Activated CD4-positive, alpha-beta T cell treated with anti-CD3 and anti-CD28 coated beads, Interleukin-2, amount 10 ng/mL, durations not matched to agents 24 days and 14 days (primary cell): ENCODE measurements around the gene LIN37. TPM values are rescaled to one million over a fixed set of nuclear protein-coding genes. Genes with fewer than 3 reads are reported as not detected.
"Not testable (repeated sequence)": the region's sequence is repeated elsewhere in the genome, so short reads cannot be mapped to it uniquely, and the experiment has no call there.

Source experiments
- DNase-seq: peaks from one replicate; pipeline ENCODE4 v3.0.0; 2022
- H3K27ac Mint-ChIP-seq: one replicate; pipeline ENCODE4 v1.8.0; 2022; ENCODE audit warnings: mild to moderate bottlenecking, mixed read lengths
- H3K27me3 Mint-ChIP-seq: one replicate; pipeline ENCODE4 v1.8.0; 2022; ENCODE audit warnings: mixed read lengths
- H3K36me3 Mint-ChIP-seq: one replicate; pipeline ENCODE4 v1.8.0; 2022; ENCODE audit warnings: low read depth, mild to moderate bottlenecking, mixed read lengths
- H3K4me1 Mint-ChIP-seq: one replicate; pipeline ENCODE4 v1.8.0; 2021; ENCODE audit warnings: mixed read lengths
- H3K4me3 Mint-ChIP-seq: one replicate; pipeline ENCODE4 v1.8.0; 2022; ENCODE audit warnings: mild to moderate bottlenecking, moderate library complexity, mixed read lengths
- H3K9me3 Mint-ChIP-seq: one replicate; pipeline ENCODE4 v1.8.0; 2021; ENCODE audit warnings: mixed read lengths
- intact Hi-C: fragments of 100-400 bp; cut with micrococcal nuclease; formaldehyde crosslinking; loops from one replicate; pipeline ENCODE4 v1.15.1; 2023
- total RNA-seq: library from RNA; stranded (reverse); gene quantifications from 2 replicates; pipeline ENCODE4 v1.2.3, GENCODE V29; 2022

Gene LIN37
- total RNA-seq, 1 donor from 2014 or later = 11.1 TPM

DNA sequence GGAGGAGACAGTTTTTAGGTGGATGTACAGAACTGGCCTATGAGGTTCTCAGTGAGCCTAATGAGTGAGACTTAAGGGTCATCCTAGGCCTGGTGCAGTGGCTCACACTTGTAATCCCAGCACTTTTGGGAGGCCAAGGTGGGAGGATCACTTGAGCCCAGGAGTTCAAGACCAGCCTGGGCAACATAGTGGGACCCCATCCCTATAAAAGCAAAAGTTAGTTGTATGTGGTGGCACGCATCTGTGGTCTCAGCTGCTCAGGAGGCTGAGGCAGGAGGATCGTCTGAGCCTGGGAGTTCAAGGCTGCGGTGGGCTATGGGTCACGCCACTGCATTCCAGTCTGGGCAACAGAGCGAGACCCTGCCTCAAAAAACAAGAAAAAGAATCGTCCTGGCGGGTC lies 24.2 kb upstream of the LIN37 start:
- H3K27ac Mint-ChIP-seq, H3K27me3 Mint-ChIP-seq: not testable (repeated sequence)
- H3K36me3 Mint-ChIP-seq = peaks cover 75% of the 10 kb centered on the region

DNA sequence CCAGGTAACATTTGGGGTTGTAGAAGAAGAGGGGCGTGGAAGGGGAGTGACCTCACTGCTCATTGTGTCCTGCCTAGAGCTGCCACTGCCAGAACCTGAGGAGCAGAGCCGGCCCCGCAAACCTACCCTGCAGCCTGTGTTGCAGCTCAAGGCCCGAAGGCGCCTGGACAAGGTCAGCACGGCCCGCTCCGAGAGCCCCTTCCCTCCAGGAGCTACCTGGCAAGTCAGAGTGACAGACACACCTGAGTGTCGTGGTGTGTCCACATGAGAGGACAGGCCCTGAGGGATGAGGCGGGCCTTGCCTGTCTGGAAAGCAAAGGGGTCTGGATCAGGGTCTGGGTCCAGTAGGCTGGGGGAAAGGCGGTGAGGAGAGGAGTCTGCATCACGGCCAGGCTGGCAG lies 23.8 kb upstream of the LIN37 start:
- DNase-seq = no peak
- H3K27ac Mint-ChIP-seq = no peak overlapping the region
- peaks cover 8% of the 10 kb centered on the region for H3K4me1 Mint-ChIP-seq
- intact Hi-C loops = no loop called here
- H3K27me3 Mint-ChIP-seq = no peaks in the 10 kb centered on the region
- peaks cover 76% of the 10 kb centered on the region for H3K36me3 Mint-ChIP-seq
- H3K4me3 Mint-ChIP-seq = no peak overlapping the region
- no peaks in the 10 kb centered on the region for H3K9me3 Mint-ChIP-seq

More for the DNA sequence above, 24.2 kb upstream of the LIN37 start:
- H3K4me1 Mint-ChIP-seq = peaks cover 13% of the 10 kb centered on the region
- H3K4me3 Mint-ChIP-seq, DNase-seq, H3K9me3 Mint-ChIP-seq, intact Hi-C loops: not testable (repeated sequence)

DNA sequence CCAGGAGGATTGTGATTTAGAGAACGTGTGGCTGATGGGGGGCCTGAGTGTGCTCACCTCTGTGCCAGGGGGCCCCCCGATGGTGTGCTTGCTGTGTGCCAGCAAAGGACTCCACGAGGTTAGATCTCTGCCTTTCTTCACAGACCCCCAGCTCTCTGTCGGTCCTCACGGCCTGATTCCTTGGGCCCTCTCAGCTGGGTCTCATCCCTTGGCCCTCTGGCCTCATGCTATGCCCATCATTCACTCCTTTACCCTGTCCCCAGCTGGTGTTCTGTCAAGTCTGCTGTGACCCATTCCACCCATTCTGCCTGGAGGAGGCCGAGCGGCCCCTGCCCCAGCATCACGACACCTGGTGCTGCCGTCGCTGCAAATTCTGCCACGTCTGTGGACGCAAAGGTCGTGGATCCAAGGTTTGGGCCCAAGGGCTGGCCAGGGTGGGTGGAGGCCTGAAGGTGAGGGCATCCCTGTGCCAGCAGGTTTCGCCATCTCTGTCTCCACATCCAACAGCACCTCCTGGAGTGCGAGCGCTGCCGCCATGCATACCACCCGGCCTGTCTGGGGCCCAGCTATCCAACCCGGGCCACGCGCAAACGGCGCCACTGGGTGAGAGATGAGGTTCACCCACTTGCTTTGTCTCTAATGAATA lies 23.0 kb upstream of the LIN37 start:
- H3K4me3 Mint-ChIP-seq = no peak overlapping the region
- no peaks in the 10 kb centered on the region for H3K27me3 Mint-ChIP-seq
- intact Hi-C loops = no loop called here
- peaks cover 5% of the 10 kb centered on the region for H3K4me1 Mint-ChIP-seq
- H3K27ac Mint-ChIP-seq = no peak overlapping the region
- no peak for DNase-seq
- H3K9me3 Mint-ChIP-seq = no peaks in the 10 kb centered on the region
- H3K36me3 Mint-ChIP-seq = peaks cover 79% of the 10 kb centered on the region

GRCh38 chr19:35727053-35727955 lies 21.1 kb upstream of the LIN37 start:
- H3K27ac Mint-ChIP-seq = no peak overlapping the region
- no peak overlapping the region for H3K4me3 Mint-ChIP-seq
- intact Hi-C loops = no loop called here

DNA sequence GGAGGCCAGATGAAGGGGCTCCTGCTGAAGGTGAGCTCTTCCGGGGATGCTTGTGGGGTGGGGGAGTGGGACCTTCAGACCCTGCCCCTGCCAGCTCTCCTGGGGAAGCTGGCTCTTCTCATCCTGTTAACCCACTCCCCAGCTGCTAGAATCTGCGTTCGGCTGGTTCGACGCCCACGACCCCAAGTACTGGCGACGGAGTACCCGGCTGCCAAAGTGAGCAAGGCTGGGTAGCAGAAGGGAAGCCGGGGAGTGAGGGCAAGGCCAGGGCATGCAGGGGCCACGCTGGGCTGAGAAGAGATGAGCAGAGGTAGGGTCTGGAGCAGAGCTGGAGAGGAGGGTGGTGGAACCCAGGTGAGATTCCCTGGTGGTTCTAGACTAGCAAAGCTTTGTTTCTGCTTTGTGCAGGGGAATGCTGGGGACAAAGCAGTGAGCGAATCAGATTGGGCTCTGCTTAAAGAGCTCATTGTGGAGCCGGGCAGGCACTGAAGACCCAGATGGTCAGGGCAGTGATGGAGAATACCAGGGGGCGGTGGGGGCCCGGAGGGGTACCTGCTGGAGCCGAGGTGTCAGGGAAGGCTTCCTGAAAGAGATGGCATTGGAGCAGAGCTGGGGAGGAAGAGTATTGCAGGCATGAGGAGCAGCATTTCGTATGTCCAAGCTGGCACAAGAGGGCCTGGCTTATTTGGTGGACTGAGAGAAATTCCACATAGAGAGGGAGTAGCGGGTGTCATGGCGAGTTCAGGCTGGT lies 20.2 kb upstream of the LIN37 start:
- H3K36me3 Mint-ChIP-seq = peaks cover 75% of the 10 kb centered on the region
- DNase-seq = no peak
- H3K27ac Mint-ChIP-seq = no peak overlapping the region
- H3K9me3 Mint-ChIP-seq = no peaks in the 10 kb centered on the region
- H3K4me1 Mint-ChIP-seq = peaks cover 3% of the 10 kb centered on the region
- H3K27me3 Mint-ChIP-seq = no peaks in the 10 kb centered on the region
- intact Hi-C loops = no loop called here
- no peak overlapping the region for H3K4me3 Mint-ChIP-seq

More at GRCh38 chr19:35727053-35727955, 21.1 kb upstream of the LIN37 start:
- Mint-ChIP-seq H3K36me3 (peaks cover 79% of the 10 kb centered on the region), H3K9me3 (no peaks in the 10 kb centered on the region), H3K4me1 (peaks cover 3% of the 10 kb centered on the region), H3K27me3 (no peaks in the 10 kb centered on the region)
- no peak for DNase-seq

DNA sequence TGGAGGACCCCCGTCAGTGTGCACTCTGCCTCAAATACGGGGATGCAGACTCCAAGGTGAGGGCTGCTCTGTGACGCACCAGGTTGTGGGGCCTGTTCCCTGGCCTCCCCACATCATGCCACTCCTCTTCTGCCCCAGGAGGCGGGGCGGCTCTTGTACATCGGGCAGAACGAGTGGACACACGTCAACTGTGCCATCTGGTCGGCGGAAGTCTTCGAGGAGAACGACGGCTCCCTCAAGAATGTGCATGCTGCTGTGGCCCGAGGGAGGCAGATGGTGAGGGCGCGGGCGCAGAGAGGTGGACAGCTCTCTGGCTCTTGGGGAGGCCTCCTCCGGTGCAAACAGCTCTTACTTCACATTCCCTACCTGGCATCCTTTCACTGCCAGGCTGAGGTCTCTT lies 19.4 kb upstream of the LIN37 start:
- Mint-ChIP-seq H3K27ac (no peak overlapping the region), H3K36me3 (peaks cover 74% of the 10 kb centered on the region)

DNA sequence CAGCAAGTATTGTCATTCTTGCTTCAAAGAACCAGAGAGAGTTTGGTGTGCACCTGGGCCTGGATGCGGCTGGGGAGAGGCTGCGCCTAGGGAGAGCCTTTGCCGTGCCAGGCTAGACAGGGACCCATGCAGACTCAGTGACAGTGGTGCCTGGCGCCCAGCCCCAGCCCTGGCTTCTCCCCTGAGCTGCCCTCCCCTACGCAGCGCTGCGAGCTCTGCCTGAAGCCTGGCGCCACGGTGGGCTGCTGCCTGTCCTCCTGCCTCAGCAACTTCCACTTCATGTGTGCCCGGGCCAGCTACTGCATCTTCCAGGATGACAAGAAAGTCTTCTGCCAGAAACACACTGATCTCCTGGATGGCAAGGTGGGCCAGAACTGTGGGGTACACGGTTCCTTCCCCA lies 18.6 kb upstream of the LIN37 start:
- Mint-ChIP-seq H3K27me3 (no peaks in the 10 kb centered on the region), H3K4me1 (peaks cover 11% of the 10 kb centered on the region), H3K36me3 (peaks cover 74% of the 10 kb centered on the region), H3K27ac (no peak overlapping the region), H3K4me3 (no peak overlapping the region), H3K9me3 (no peaks in the 10 kb centered on the region)
- no peak for DNase-seq
- intact Hi-C loops = no loop called here

More for the DNA sequence above, 19.4 kb upstream of the LIN37 start:
- Mint-ChIP-seq H3K4me1 (peaks cover 5% of the 10 kb centered on the region), H3K27me3 (no peaks in the 10 kb centered on the region), H3K9me3 (no peaks in the 10 kb centered on the region), H3K4me3 (no peak overlapping the region)
- no peak for DNase-seq
- intact Hi-C loops = no loop called here

DNA sequence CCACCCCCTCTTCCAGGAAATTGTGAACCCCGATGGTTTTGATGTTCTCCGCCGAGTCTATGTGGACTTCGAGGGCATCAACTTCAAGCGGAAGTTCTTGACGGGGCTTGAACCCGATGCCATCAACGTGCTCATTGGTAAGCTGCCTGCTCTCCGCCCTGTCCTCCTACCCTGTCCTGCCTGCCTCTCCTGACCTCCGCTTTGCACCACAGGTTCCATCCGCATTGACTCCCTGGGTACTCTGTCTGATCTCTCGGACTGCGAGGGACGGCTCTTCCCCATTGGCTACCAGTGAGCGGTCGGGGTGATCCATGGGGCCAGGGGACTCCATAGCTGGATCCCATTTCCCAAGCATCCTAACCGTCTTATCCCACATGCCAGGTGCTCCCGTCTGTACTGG lies 18.1 kb upstream of the LIN37 start:
- Mint-ChIP-seq H3K4me1 (peaks cover 12% of the 10 kb centered on the region), H3K27me3 (no peaks in the 10 kb centered on the region), H3K9me3 (no peaks in the 10 kb centered on the region), H3K27ac (no peak overlapping the region), H3K36me3 (peaks cover 73% of the 10 kb centered on the region), H3K4me3 (no peak overlapping the region)
- DNase-seq = no peak
- intact Hi-C loops = no loop called here

GRCh38 chr19:35731353-35731752 lies 17.0 kb upstream of the LIN37 start:
- intact Hi-C loops = no loop called here
- Mint-ChIP-seq H3K4me1 (peaks cover 17% of the 10 kb centered on the region), H3K27ac (no peak overlapping the region), H3K27me3 (no peaks in the 10 kb centered on the region), H3K4me3 (no peak overlapping the region), H3K36me3 (peaks cover 72% of the 10 kb centered on the region), H3K9me3 (no peaks in the 10 kb centered on the region)
- no peak for DNase-seq

DNA sequence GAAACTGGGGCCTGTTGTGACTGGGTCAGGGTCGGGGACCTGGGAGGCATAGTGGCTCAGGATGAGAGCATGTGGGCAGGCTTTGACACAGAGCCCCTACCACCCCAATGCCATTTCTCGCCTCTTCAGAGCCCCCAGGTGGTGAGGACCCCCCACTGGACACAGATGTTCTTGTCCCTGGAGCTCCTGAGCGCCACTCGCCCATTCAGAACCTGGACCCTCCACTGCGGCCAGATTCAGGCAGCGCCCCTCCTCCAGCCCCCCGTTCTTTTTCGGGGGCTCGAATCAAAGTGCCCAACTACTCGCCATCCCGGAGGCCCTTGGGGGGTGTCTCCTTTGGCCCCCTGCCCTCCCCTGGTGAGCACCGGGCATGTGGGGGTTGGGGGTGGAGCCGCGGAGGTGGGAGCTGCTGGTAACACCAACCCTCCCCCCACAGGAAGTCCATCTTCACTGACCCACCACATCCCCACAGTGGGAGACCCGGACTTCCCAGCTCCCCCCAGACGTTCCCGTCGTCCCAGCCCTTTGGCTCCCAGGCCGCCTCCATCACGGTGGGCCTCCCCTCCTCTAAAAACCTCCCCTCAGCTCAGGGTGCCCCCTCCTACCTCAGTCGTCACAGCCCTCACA lies 16.5 kb upstream of the LIN37 start:
- H3K9me3 Mint-ChIP-seq = no peaks in the 10 kb centered on the region
- no peak overlapping the region for H3K4me3 Mint-ChIP-seq
- DNase-seq = no peak
- no peaks in the 10 kb centered on the region for H3K27me3 Mint-ChIP-seq
- H3K4me1 Mint-ChIP-seq = peaks cover 20% of the 10 kb centered on the region
- intact Hi-C loops = no loop called here
- H3K27ac Mint-ChIP-seq = no peak overlapping the region
- H3K36me3 Mint-ChIP-seq = peaks cover 74% of the 10 kb centered on the region

DNA sequence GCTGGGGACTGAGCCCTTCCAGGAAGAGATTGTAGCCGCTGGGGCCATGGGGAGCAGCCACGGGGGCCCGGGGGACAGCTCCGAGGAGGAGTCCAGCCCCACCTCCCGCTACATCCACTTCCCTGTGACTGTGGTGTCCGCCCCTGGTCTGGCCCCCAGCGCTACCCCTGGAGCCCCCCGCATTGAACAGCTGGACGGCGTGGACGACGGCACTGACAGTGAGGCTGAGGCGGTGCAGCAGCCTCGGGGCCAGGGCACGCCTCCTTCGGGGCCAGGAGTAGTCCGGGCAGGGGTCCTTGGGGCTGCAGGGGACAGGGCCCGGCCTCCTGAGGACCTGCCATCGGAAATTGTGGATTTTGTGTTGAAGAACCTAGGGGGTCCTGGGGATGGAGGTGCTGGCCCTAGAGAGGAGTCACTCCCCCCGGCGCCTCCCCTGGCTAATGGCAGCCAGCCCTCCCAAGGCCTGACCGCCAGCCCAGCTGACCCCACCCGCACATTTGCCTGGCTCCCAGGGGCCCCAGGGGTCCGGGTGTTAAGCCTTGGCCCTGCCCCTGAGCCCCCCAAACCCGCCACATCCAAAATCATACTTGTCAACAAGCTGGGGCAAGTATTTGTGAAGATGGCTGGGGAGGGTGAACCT lies 15.7 kb upstream of the LIN37 start:
- no peak overlapping the region for H3K4me3 Mint-ChIP-seq
- H3K36me3 Mint-ChIP-seq = peaks cover 76% of the 10 kb centered on the region
- peaks cover 24% of the 10 kb centered on the region for H3K4me1 Mint-ChIP-seq
- intact Hi-C loops = no loop called here
- no peak overlapping the region for H3K27ac Mint-ChIP-seq
- H3K9me3 Mint-ChIP-seq = no peaks in the 10 kb centered on the region
- DNase-seq = no peak
- no peaks in the 10 kb centered on the region for H3K27me3 Mint-ChIP-seq

DNA sequence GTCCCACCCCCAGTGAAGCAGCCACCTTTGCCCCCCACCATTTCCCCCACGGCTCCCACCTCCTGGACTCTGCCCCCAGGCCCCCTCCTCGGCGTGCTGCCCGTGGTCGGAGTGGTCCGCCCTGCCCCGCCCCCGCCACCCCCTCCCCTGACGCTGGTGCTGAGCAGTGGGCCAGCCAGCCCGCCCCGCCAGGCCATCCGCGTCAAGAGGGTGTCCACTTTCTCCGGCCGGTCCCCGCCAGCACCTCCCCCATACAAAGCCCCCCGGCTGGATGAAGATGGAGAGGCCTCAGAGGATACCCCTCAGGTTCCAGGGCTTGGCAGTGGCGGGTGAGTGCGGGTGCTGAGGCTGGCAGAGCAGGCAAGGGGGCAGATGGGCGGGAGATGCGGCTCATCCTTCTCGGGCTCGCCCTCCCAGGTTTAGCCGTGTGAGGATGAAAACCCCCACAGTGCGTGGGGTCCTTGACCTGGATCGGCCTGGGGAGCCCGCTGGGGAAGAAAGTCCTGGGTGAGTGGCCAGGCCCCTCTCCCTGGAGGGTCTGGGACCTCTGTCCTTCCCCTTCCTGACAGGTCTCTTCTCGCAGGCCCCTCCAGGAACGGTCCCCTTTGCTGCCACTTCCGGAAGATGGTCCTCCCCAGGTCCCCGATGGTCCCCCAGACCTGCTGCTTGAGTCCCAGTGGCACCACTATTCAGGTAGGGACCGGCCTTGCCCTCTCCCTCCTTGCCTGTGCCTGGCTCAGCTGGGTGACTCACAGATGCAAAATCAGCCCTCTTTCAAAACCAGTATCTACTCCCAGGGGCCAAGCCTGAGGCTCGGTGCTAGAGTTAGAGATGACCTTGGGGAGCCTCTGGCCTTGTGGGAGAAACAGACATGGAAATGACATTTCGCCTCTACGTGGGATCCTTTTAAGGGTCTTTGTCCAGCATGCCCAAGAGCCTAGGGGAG lies 14.9 kb upstream of the LIN37 start:
- Mint-ChIP-seq H3K9me3 (no peaks in the 10 kb centered on the region), H3K36me3 (peaks cover 75% of the 10 kb centered on the region), H3K4me1 (peaks cover 24% of the 10 kb centered on the region), H3K27me3 (no peaks in the 10 kb centered on the region), H3K27ac (no peak overlapping the region), H3K4me3 (no peak overlapping the region)
- DNase-seq = no peak
- intact Hi-C loops = no loop called here
